ENCODE data around the gene PLA1A.

DNA sequence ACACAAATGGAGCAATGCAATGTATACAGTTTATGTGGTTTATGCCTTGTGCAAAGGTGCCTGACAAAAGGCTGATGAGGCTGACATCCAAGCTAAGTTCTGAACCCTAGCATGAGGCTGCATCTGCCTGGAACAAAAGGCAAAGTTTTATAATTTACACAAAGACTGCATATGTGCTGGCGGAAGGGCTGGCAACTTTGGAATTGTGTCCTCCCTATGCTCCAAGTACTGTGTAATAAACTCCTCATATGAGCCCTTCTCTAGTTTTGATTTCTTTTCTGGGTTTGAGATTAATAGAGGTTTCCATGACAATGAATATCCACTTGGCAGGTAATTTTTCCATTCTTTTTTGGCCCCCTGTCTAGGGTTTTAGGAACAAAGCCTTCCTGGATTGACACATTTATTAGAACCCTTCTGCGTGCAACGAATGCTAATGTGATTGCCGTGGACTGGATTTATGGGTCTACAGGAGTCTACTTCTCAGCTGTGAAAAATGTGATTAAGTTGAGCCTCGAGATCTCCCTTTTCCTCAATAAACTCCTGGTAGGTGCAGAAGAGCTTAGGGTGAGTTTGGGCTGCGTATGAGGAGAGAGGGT, 10.8 kb downstream of the PLA1A start:
- no peak for TF ChIP-seq POLR2A (IDR thresholded peaks at IDR 0.05)
- TF ChIP-seq, protein P1, sequence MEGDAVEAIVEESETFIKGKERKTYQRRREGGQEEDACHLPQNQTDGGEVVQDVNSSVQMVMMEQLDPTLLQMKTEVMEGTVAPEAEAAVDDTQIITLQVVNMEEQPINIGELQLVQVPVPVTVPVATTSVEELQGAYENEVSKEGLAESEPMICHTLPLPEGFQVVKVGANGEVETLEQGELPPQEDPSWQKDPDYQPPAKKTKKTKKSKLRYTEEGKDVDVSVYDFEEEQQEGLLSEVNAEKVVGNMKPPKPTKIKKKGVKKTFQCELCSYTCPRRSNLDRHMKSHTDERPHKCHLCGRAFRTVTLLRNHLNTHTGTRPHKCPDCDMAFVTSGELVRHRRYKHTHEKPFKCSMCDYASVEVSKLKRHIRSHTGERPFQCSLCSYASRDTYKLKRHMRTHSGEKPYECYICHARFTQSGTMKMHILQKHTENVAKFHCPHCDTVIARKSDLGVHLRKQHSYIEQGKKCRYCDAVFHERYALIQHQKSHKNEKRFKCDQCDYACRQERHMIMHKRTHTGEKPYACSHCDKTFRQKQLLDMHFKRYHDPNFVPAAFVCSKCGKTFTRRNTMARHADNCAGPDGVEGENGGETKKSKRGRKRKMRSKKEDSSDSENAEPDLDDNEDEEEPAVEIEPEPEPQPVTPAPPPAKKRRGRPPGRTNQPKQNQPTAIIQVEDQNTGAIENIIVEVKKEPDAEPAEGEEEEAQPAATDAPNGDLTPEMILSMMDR (IDR thresholded peaks at IDR 0.05) = no peak

All from prostate gland (tissue), 2 donors.